Tibial nerve (tissue), 4 donors: ENCODE measurements around the gene LIN9.

Experiments
- EP300 ChIP-seq, 2 donors: sonication (generic); formaldehyde crosslinking; IDR thresholded peaks; one replicate each; pipeline ENCODE4 v1.6.1; 2017; ENCODE audit warnings: antibody characterized with exemption in 2 of 2, mild to moderate bottlenecking in 1 of 2
- POLR2A ChIP-seq, 2 donors: fragments of 450-650 bp; IDR thresholded peaks; one replicate each; pipeline ENCODE4 v1.6.1; 2017; ENCODE audit warnings: antibody characterized with exemption in 2 of 2, mild to moderate bottlenecking in 2 of 2, moderate library complexity in 2 of 2
- TF ChIP-seq, protein P1 (sequence below), 5 experiments: fragments of 200-600 bp in 3 of 5; fragments of 450-650 bp in 2 of 5; sonication (generic) in 3 of 5; IDR thresholded peaks; one replicate each; pipeline ENCODE4 v1.5.1; 2016 to 2019; ENCODE audit warnings: antibody characterized with exemption in 5 of 5, mild to moderate bottlenecking in 3 of 5, moderate library complexity in 2 of 5

DNA sequence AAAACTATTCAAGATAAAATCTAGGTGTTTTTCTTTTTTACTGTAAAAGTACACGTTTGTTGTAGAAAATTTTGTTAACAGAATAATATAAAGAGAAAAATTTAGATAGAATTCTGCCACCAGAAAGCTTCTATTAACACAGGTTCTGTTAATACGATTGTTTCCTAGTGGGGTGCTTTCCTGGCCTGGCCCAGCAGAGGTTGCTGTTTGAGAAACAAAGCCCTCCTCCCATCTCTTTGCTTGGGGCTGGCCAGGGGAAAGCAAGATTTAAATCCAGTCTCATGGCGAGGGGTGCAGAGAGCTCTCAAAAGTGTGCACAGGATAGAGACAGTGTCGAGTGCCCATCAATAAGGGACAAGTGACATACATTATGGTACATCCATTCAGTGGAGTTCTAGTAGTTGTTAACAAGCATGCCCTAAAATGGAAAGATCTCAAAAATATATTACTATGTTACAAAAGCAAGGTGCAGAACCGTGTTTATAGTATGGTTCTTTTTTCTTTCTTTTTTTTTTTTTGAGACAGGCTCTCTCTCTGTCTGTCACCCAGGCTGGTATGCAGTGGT is 107.9 kb downstream of the LIN9 start:
- TF ChIP-seq, protein P1, sequence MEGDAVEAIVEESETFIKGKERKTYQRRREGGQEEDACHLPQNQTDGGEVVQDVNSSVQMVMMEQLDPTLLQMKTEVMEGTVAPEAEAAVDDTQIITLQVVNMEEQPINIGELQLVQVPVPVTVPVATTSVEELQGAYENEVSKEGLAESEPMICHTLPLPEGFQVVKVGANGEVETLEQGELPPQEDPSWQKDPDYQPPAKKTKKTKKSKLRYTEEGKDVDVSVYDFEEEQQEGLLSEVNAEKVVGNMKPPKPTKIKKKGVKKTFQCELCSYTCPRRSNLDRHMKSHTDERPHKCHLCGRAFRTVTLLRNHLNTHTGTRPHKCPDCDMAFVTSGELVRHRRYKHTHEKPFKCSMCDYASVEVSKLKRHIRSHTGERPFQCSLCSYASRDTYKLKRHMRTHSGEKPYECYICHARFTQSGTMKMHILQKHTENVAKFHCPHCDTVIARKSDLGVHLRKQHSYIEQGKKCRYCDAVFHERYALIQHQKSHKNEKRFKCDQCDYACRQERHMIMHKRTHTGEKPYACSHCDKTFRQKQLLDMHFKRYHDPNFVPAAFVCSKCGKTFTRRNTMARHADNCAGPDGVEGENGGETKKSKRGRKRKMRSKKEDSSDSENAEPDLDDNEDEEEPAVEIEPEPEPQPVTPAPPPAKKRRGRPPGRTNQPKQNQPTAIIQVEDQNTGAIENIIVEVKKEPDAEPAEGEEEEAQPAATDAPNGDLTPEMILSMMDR (IDR thresholded peaks at IDR 0.05), result no peak
- TF ChIP-seq POLR2A (IDR thresholded peaks at IDR 0.05), result no peak
- no peak for TF ChIP-seq EP300 (IDR thresholded peaks at IDR 0.05)
